Neural progenitor cell (in vitro differentiated cells): ENCODE data around the gene GINS2.

ENCODE experiments used
- CTCF ChIP-seq: fragments of 200-600 bp; sonication (generic); IDR thresholded peaks from 2 replicates; pipeline ENCODE4 v1.5.1; 2017; ENCODE audit warnings: antibody characterized with exemption, mild to moderate bottlenecking
- EZH2 ChIP-seq: fragments of 200-600 bp; sonication (generic); IDR thresholded peaks from 2 replicates; pipeline ENCODE4 v1.6.1; 2017; ENCODE audit warnings: antibody characterized with exemption, mild to moderate bottlenecking, moderate library complexity
- EZH2phosphoT487 ChIP-seq: fragments of 200-600 bp; sonication (generic); IDR thresholded peaks from 2 replicates; pipeline ENCODE4 v1.6.1; 2017; ENCODE audit warnings: antibody characterized with exemption

GRCh38 chr16:85629853-85630252 is 58.9 kb downstream of the GINS2 start:
- TF ChIP-seq CTCF (no peak), EZH2 (no peak), EZH2phosphoT487 (no peak)
